HepG2 (cell line): ENCODE measurements around the gene ERMARD. TPM values are rescaled to one million over a fixed set of nuclear protein-coding genes. Genes with fewer than 3 reads are reported as not detected.

ENCODE experiments used
- AKAP8 ChIP-seq: sonication (generic); formaldehyde crosslinking; IDR thresholded peaks from 2 replicates; pipeline ENCODE4 v1.5.1; 2020; ENCODE audit warnings: mild to moderate bottlenecking, missing genetic modification reagents
- HNRNPK ChIP-seq: fragments of 200-400 bp; formaldehyde crosslinking; IDR thresholded peaks from 2 replicates; pipeline ENCODE4 v1.6.1; 2018; ENCODE audit warnings: low read length, low read depth, moderate library complexity, mild to moderate bottlenecking; ENCODE audit not compliant: poor library complexity, severe bottlenecking
- HNRNPLL ChIP-seq: fragments of 200-400 bp; formaldehyde crosslinking; IDR thresholded peaks from 2 replicates; pipeline ENCODE4 v1.6.1; 2017; ENCODE audit warnings: mild to moderate bottlenecking, low read depth, low read length; ENCODE audit not compliant: poor library complexity, severe bottlenecking
- HOXA9 ChIP-seq: sonication (generic); formaldehyde crosslinking; IDR thresholded peaks from 2 replicates; pipeline ENCODE4 v1.8.1; 2022; ENCODE audit warnings: missing genetic modification reagents, mild to moderate bottlenecking, moderate library complexity, borderline replicate concordance
- MXI1 ChIP-seq: IDR thresholded peaks from 3 replicates; pipeline ENCODE4 v1.6.1; 2012; ENCODE audit warnings: low read depth, low read length, inconsistent platforms, borderline replicate concordance
- NFIB ChIP-seq: sonication (generic); formaldehyde crosslinking; IDR thresholded peaks from 2 replicates; pipeline ENCODE4 v1.9.0; 2021; ENCODE audit warnings: missing genetic modification reagents, mild to moderate bottlenecking, borderline replicate concordance
- NR2F6 ChIP-seq, 2 experiments: IDR thresholded peaks; 2 replicates each; pipeline ENCODE4 v1.6.1; 2016; ENCODE audit warnings: antibody characterized with exemption in 1 of 2, mild to moderate bottlenecking in 1 of 2
- PHB2 ChIP-seq: fragments of 450-650 bp; IDR thresholded peaks from 2 replicates; pipeline ENCODE4 v1.6.1; 2018; ENCODE audit not compliant: partially characterized antibody
- PPARG ChIP-seq: conservative IDR thresholded peaks from 2 replicates; pipeline ENCODE4 v1.6.1; 2016; ENCODE audit warnings: missing biosample characterization, missing genetic modification reagents
- SAFB2 ChIP-seq: sonication (generic); formaldehyde crosslinking; IDR thresholded peaks from 2 replicates; pipeline ENCODE4 v1.5.1; 2020; ENCODE audit warnings: missing genetic modification reagents, low read depth, mild to moderate bottlenecking, borderline replicate concordance
- SMC3 ChIP-seq: IDR thresholded peaks from 2 replicates; pipeline ENCODE4 v1.6.1; 2011; ENCODE audit warnings: low read length, improper control_type of control experiment
- SRF ChIP-seq: IDR thresholded peaks from 2 replicates; pipeline ENCODE4 v1.6.1; 2011; ENCODE audit warnings: mild to moderate bottlenecking, low read depth, low read length, moderate library complexity
- TEAD3 ChIP-seq: optimal IDR thresholded peaks from 2 replicates; pipeline ENCODE3; 2016; ENCODE audit warnings: borderline replicate concordance
- XBP1 ChIP-seq: sonication (generic); formaldehyde crosslinking; IDR thresholded peaks from 2 replicates; pipeline ENCODE4 v1.5.0; 2020; ENCODE audit warnings: missing genetic modification reagents
- ZBTB1 ChIP-seq: sonication (generic); formaldehyde crosslinking; IDR thresholded peaks from 2 replicates; pipeline ENCODE4 v1.4.0; 2020; ENCODE audit warnings: missing genetic modification reagents, borderline replicate concordance
- ZFYVE20 ChIP-seq: sonication (generic); formaldehyde crosslinking; IDR thresholded peaks from 2 replicates; pipeline ENCODE4 v1.8.0; 2023; ENCODE audit warnings: low read depth, mild to moderate bottlenecking, moderate library complexity, missing genetic modification reagents, borderline replicate concordance
- ZNF607 ChIP-seq: sonication (generic); formaldehyde crosslinking; IDR thresholded peaks from 2 replicates; pipeline ENCODE4 v1.5.1; 2020; ENCODE audit warnings: missing genetic modification reagents, mild to moderate bottlenecking, borderline replicate concordance
- ZNF703 ChIP-seq: sonication (generic); formaldehyde crosslinking; IDR thresholded peaks from 2 replicates; pipeline ENCODE4 v1.5.1; 2020; ENCODE audit warnings: missing genetic modification reagents, mild to moderate bottlenecking, moderate library complexity, borderline replicate concordance
- ZNF749 ChIP-seq: sonication (generic); formaldehyde crosslinking; IDR thresholded peaks from 2 replicates; pipeline ENCODE4 v1.8.0; 2022; ENCODE audit warnings: mild to moderate bottlenecking, missing genetic modification reagents, moderate library complexity, borderline replicate concordance
- polyA plus RNA-seq, 8 experiments: library from polyadenylated mRNA; depleted of rRNA in 3 of 8; stranded (reverse) in 7 of 8; unstranded in 1 of 8; fragments of >200 nt; fragmentation: Illumina TruSeq in 4 of 8; extraction: Trizol in 4 of 8; gene quantifications; 2 replicates each; pipeline versions ENCODE4 v1.2.1 to v1.2.3, GENCODE V29; 2011 to 2016; ENCODE audit warnings: low read depth in 4 of 8, missing spikeins in 1 of 8, mixed read lengths in 1 of 8; ENCODE audit not compliant: insufficient read depth in 1 of 8
- total RNA-seq, 5 experiments: library from RNA; depleted of rRNA; stranded (reverse); fragments of >200 nt; fragmentation: Illumina TruSeq; extraction: Trizol; gene quantifications; 2 replicates each; pipeline ENCODE4 v1.2.3, GENCODE V29; 2016; ENCODE audit warnings: low read depth in 1 of 5
- TF ChIP-seq, protein P1 (sequence below): IDR thresholded peaks from 2 replicates; pipeline ENCODE4 v1.6.1; 2016; ENCODE audit warnings: low read depth, borderline replicate concordance
- TF ChIP-seq, protein P2 (sequence below): sonication (generic); formaldehyde crosslinking; IDR thresholded peaks from 2 replicates; pipeline ENCODE4 v1.5.0; 2020; ENCODE audit warnings: missing genetic modification reagents
- TF ChIP-seq, protein P3 (sequence below): sonication (generic); formaldehyde crosslinking; IDR thresholded peaks from 2 replicates; pipeline ENCODE4 v1.5.1; 2020; ENCODE audit warnings: mild to moderate bottlenecking, missing genetic modification reagents, moderate library complexity
- TF ChIP-seq, protein P4 (sequence below): sonication (generic); formaldehyde crosslinking; IDR thresholded peaks from 2 replicates; pipeline ENCODE4 v1.4.0; 2020; ENCODE audit warnings: missing genetic modification reagents, low read depth, mild to moderate bottlenecking, borderline replicate concordance

The ERMARD gene
- total and polyA plus RNA-seq, 2 of the 13 experiments (the other 11 are each of a cell fraction or from before 2014, with no cell fraction given): 8.8 to 10.7 TPM

DNA sequence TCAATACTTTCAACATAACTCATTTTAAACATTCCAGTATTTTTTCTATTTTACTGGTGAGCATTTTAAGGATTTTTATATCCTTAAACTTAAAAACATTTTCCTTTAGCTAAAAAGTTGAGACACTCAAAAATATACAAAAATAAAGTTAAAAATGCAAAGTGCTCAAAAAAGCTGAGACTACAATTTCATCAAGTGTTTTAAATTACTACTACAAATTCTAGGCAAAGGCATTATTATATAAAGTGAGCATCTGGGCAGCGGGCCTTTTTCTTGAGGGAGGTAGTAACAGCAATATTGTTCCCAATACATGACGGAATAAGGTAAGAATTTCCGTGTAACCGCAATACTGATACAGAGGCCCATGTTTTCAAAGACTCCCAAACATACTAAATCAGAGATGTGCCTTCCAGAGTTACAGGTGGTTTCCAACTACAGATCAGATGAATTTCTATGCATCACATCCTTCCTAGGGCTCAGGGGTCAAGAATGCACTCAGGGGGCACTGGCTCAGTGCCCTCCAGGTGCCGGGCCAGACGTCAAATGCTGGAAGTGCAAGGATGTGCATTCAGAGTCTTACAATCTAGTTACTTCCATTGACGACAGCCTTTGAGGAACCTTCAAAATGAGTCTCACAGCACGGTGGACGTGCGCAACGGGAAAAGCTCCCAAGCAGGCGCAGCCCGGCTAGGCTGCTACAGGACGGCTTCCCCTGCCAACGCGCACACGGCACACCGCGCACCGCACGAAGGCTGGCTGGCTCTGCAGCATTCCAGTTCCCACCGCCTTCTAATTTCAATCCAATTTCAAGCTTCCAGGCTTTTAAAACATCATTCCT is 28.8 kb upstream of the ERMARD start (continued):
- TF ChIP-seq AKAP8 (CRISPR knock-in tag): peak; percentile 64; the same call in 1 of the 2 replicates
- TF ChIP-seq ZFYVE20: no peak
- no peak for TF ChIP-seq TEAD3 (CRISPR knock-in tag)
- no peak for TF ChIP-seq NFIB (CRISPR knock-in tag)
- TF ChIP-seq SMC3: no peak
- TF ChIP-seq, protein P1, sequence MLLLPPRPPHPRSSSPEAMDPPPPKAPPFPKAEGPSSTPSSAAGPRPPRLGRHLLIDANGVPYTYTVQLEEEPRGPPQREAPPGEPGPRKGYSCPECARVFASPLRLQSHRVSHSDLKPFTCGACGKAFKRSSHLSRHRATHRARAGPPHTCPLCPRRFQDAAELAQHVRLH (CRISPR knock-in tag): 0 out of 2 replicates have a peak, but pooled peaks have one; percentile 24
- TF ChIP-seq HOXA9 (CRISPR knock-in tag): no peak
- 0 out of 2 replicates have a peak, but pooled peaks have one; percentile 12 for TF ChIP-seq ZNF607 (CRISPR knock-in tag)
- TF ChIP-seq ZBTB1 (CRISPR knock-in tag): no peak
- peak; percentile 72 for TF ChIP-seq HNRNPLL
- TF ChIP-seq MXI1: no peak
- TF ChIP-seq, protein P2, sequence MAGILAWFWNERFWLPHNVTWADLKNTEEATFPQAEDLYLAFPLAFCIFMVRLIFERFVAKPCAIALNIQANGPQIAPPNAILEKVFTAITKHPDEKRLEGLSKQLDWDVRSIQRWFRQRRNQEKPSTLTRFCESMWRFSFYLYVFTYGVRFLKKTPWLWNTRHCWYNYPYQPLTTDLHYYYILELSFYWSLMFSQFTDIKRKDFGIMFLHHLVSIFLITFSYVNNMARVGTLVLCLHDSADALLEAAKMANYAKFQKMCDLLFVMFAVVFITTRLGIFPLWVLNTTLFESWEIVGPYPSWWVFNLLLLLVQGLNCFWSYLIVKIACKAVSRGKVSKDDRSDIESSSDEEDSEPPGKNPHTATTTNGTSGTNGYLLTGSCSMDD (CRISPR knock-in tag): no peak
- TF ChIP-seq PHB2: no peak
- no peak for TF ChIP-seq NR2F6 (IDR thresholded peaks at IDR 0.05)
- 0 out of 2 replicates have a peak, but pooled peaks have one; percentile 27 for TF ChIP-seq NR2F6 (CRISPR knock-in tag; IDR thresholded peaks at IDR 0.05)
- TF ChIP-seq ZNF749 (CRISPR knock-in tag): no peak
- no peak for TF ChIP-seq SAFB2
- no peak for TF ChIP-seq SRF
- no peak for TF ChIP-seq XBP1 (CRISPR knock-in tag)
- TF ChIP-seq, protein P3, sequence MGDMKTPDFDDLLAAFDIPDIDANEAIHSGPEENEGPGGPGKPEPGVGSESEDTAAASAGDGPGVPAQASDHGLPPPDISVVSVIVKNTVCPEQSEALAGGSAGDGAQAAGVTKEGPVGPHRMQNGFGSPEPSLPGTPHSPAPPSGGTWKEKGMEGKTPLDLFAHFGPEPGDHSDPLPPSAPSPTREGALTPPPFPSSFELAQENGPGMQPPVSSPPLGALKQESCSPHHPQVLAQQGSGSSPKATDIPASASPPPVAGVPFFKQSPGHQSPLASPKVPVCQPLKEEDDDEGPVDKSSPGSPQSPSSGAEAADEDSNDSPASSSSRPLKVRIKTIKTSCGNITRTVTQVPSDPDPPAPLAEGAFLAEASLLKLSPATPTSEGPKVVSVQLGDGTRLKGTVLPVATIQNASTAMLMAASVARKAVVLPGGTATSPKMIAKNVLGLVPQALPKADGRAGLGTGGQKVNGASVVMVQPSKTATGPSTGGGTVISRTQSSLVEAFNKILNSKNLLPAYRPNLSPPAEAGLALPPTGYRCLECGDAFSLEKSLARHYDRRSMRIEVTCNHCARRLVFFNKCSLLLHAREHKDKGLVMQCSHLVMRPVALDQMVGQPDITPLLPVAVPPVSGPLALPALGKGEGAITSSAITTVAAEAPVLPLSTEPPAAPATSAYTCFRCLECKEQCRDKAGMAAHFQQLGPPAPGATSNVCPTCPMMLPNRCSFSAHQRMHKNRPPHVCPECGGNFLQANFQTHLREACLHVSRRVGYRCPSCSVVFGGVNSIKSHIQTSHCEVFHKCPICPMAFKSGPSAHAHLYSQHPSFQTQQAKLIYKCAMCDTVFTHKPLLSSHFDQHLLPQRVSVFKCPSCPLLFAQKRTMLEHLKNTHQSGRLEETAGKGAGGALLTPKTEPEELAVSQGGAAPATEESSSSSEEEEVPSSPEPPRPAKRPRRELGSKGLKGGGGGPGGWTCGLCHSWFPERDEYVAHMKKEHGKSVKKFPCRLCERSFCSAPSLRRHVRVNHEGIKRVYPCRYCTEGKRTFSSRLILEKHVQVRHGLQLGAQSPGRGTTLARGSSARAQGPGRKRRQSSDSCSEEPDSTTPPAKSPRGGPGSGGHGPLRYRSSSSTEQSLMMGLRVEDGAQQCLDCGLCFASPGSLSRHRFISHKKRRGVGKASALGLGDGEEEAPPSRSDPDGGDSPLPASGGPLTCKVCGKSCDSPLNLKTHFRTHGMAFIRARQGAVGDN (CRISPR knock-in tag): peak; percentile 87
- TF ChIP-seq HNRNPK: no peak
- no peak for TF ChIP-seq ZNF703 (CRISPR knock-in tag)
- no peak for TF ChIP-seq PPARG (CRISPR knock-in tag)
- TF ChIP-seq, protein P4, sequence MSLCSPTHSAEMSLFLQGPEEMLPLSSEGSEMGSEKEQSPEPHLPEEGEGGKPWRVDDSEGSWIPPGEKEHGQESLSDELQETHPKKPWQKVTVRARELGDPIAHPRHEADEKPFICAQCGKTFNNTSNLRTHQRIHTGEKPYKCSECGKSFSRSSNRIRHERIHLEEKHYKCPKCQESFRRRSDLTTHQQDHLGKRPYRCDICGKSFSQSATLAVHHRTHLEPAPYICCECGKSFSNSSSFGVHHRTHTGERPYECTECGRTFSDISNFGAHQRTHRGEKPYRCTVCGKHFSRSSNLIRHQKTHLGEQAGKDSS (CRISPR knock-in tag): no peak
